AG04450 (cell line): ENCODE results near the gene GIMAP4. TPM values are rescaled to one million over a fixed set of nuclear protein-coding genes. Genes with fewer than 3 reads are reported as not detected.

Experiments used
- CTCF ChIA-PET: fragments of 300-600, 350-600 bp; formaldehyde crosslinking; extraction: SDS; loops from one replicate; lab custom pipeline; 2022; ENCODE audit warnings: antibody characterized with exemption, inconsistent platforms; lab: Charles Lee
- POLR2A ChIA-PET: fragments of 350-600 bp; formaldehyde crosslinking; extraction: SDS; loops from one replicate; lab custom pipeline; 2021; ENCODE audit warnings: antibody characterized with exemption, inconsistent platforms; lab: Yijun Ruan, JAX
- DNase-seq: peaks from one replicate; pipeline ENCODE4 v3.0.0-alpha.2; 2011; ENCODE audit warnings: low read depth, low spot score
- H3K27ac ChIP-seq: one replicate; pipeline ENCODE4 v1.5.1; 2012; ENCODE audit warnings: low read depth, low read length, control low read depth
- H3K27me3 ChIP-seq: one replicate; pipeline ENCODE4 v1.6.0; 2012; ENCODE audit warnings: low read length; ENCODE audit not compliant: control insufficient read depth, insufficient read depth
- H3K4me3 ChIP-seq: 2 replicates; pipeline ENCODE4 v1.5.1; 2011; ENCODE audit warnings: mild to moderate bottlenecking, low read depth, low read length, control low read depth
- H3K9me3 ChIP-seq: 2 replicates; pipeline ENCODE4 v1.5.1; 2012; ENCODE audit warnings: low read length; ENCODE audit not compliant: control insufficient read depth, insufficient read depth
- CTCF ChIP-seq: IDR thresholded peaks from 2 replicates; pipeline ENCODE4 v1.5.1; 2011; ENCODE audit warnings: low read depth, low read length, control low read depth, inconsistent platforms
- polyA plus RNA-seq: library from polyadenylated mRNA; depleted of rRNA; stranded (reverse); fragments of >200 nt; gene quantifications from 2 replicates; pipeline ENCODE4 v1.2.3, GENCODE V29; 2011

Gene GIMAP4
- polyA plus RNA-seq, 1 experiment: not detected

DNA sequence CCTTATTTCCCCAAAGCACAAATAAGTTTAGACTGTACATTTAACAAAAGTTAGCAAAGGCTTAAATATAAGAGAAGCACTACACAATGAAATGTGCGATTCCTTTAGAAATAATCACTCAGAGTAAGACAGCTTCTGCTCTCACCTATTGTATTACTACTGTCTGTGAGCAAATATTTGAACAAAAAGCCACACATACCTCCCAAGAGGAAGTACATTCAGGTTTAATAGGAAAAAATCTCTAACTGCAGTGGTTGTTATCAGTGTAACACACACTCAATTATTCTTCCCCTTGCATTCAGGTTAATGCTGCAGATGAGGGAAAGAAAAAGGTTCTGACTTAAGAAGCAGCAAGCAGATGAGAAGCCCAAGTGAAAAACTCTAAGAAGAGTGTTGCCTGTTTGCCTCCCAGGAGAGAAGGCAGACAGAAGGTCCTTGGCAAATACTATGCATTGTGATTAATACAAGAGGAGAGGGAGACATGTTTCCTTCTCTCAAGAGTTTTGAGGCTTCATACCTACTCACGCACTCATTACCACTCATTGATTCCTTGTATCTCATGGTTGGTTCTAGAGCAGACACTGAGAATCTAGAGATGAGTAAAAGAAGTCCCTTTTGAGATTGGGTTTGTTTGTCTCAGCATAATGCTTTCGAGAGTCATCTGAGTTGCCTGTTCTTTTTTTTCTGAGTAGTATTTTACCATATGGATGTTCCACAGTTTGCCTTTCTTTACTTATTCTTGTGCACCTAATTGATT lies 13.6 kb downstream of the GIMAP4 start:
- DNase-seq: no peak
- no peak overlapping the region for H3K4me3 ChIP-seq
- ChIA-PET POLR2A (no interaction called here), CTCF (no interaction called here)
- no peak overlapping the region for H3K27ac ChIP-seq
- H3K9me3 ChIP-seq: peaks cover 6% of the 10 kb centered on the region; the same call in 1 of the 2 replicates
- no peak for TF ChIP-seq CTCF
- H3K27me3 ChIP-seq: no peaks in the 10 kb centered on the region

- POLR2A ChIA-PET: no interaction called here
- CTCF ChIA-PET: no interaction called here
- no peak for DNase-seq
- H3K4me3 ChIP-seq: no peak overlapping the region
- H3K27me3 ChIP-seq: no peaks in the 10 kb centered on the region
- H3K9me3 ChIP-seq: peaks cover 11% of the 10 kb centered on the region; the same call in 1 of the 2 replicates
- TF ChIP-seq CTCF: no peak
- no peak overlapping the region for H3K27ac ChIP-seq
Measured at GRCh38 chr7:150585199-150585598, 18.0 kb downstream of the GIMAP4 start.

GRCh38 chr7:150586068-150586784 lies 19.0 kb downstream of the GIMAP4 start:
- DNase-seq: no peak
- peaks cover 11% of the 10 kb centered on the region; the same call in 1 of the 2 replicates for H3K9me3 ChIP-seq
- H3K27ac ChIP-seq: no peak overlapping the region
- H3K4me3 ChIP-seq: no peak overlapping the region
- ChIA-PET POLR2A (no interaction called here), CTCF (no interaction called here)
- H3K27me3 ChIP-seq: no peaks in the 10 kb centered on the region
- TF ChIP-seq CTCF: no peak

GRCh38 chr7:150586785-150587152 lies 19.6 kb downstream of the GIMAP4 start:
- H3K27me3 ChIP-seq: no peaks in the 10 kb centered on the region
- CTCF ChIA-PET: no interaction called here
- no peak overlapping the region for H3K4me3 ChIP-seq
- peaks cover 11% of the 10 kb centered on the region; the same call in 1 of the 2 replicates for H3K9me3 ChIP-seq
- H3K27ac ChIP-seq: no peak overlapping the region
- TF ChIP-seq CTCF: no peak
- no peak for DNase-seq
- POLR2A ChIA-PET: no interaction called here

- Histone ChIP-seq H3K9me3 (peaks cover 6% of the 10 kb centered on the region; the same call in 1 of the 2 replicates), H3K27me3 (no peaks in the 10 kb centered on the region), H3K4me3 (no peak overlapping the region), H3K27ac (no peak overlapping the region)
- ChIA-PET CTCF (no interaction called here), POLR2A (no interaction called here)
- no peak for DNase-seq
- no peak for TF ChIP-seq CTCF
Measured at GRCh38 chr7:150587551-150587950, 20.4 kb downstream of the GIMAP4 start.
